ENCODE results near the gene ZNF683.

DNA sequence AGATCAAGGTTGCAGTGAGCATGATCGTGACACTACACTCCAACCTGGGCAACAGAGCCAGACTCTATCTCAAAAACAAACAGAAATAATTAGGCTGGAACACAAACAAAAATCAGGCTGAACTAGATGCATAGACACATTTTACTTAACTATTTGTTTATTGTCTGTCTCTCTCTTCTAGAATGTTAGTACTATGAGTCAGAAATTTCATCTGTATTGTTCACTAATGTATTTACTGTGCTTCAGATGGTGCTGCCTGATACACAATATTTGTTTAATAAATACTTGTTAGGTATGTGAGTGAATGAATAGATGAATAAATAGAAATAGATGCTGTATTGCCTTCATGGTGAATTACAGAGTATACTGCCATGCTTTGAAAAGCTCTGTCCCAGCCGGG lies 32.1 kb upstream of the ZNF683 start:
- TF ChIP-seq, protein P1, sequence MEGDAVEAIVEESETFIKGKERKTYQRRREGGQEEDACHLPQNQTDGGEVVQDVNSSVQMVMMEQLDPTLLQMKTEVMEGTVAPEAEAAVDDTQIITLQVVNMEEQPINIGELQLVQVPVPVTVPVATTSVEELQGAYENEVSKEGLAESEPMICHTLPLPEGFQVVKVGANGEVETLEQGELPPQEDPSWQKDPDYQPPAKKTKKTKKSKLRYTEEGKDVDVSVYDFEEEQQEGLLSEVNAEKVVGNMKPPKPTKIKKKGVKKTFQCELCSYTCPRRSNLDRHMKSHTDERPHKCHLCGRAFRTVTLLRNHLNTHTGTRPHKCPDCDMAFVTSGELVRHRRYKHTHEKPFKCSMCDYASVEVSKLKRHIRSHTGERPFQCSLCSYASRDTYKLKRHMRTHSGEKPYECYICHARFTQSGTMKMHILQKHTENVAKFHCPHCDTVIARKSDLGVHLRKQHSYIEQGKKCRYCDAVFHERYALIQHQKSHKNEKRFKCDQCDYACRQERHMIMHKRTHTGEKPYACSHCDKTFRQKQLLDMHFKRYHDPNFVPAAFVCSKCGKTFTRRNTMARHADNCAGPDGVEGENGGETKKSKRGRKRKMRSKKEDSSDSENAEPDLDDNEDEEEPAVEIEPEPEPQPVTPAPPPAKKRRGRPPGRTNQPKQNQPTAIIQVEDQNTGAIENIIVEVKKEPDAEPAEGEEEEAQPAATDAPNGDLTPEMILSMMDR (IDR thresholded peaks at IDR 0.05) = no peak
- TF ChIP-seq POLR2AphosphoS5 (IDR thresholded peaks at IDR 0.05) (no peak), POLR2A (IDR thresholded peaks at IDR 0.05) (no peak)
